Keratinocyte (primary cell): ENCODE results near the gene UNKL. TPM values are rescaled to one million over a fixed set of nuclear protein-coding genes. Genes with fewer than 3 reads are reported as not detected.

Source experiments
- DNase-seq: peaks from one replicate; pipeline ENCODE4 v3.0.0-alpha.2; 2011; ENCODE audit warnings: low read depth, missing footprints, low spot score
- FAIRE-seq: peaks from 2 replicates; lab custom pipeline; 2011; peaks lifted over from hg19 to GRCh38; lab: Jason Lieb, UNC
- H2AFZ ChIP-seq: 2 replicates; pipeline ENCODE4 v1.6.0; 2012; ENCODE audit warnings: low read length, control low read depth, inconsistent platforms; ENCODE audit not compliant: control insufficient read depth
- H3K27ac ChIP-seq: 2 replicates; pipeline ENCODE4 v1.5.1; 2011; ENCODE audit warnings: low read length; ENCODE audit not compliant: control insufficient read depth, insufficient read depth
- H3K27me3 ChIP-seq: 3 replicates; pipeline ENCODE4 v1.6.0; 2011; ENCODE audit warnings: low read length; ENCODE audit not compliant: control insufficient read depth, insufficient read depth; ENCODE audit errors: extremely low read depth
- H3K36me3 ChIP-seq, 2 experiments: 2 replicates in 1 of 2; 3 replicates in 1 of 2; pipeline ENCODE4 v1.5.1; 2011; ENCODE audit warnings: low read length in 2 of 2, mild to moderate bottlenecking in 1 of 2; ENCODE audit not compliant: control insufficient read depth in 2 of 2, insufficient read depth in 2 of 2; ENCODE audit errors: extremely low read depth in 1 of 2
- H3K4me1 ChIP-seq: 3 replicates; pipeline ENCODE4 v1.5.1; 2011; ENCODE audit warnings: low read length; ENCODE audit not compliant: control insufficient read depth, insufficient read depth; ENCODE audit errors: extremely low read depth
- H3K4me2 ChIP-seq: 3 replicates; pipeline ENCODE4 v1.6.0; 2011; ENCODE audit warnings: low read depth, low read length; ENCODE audit not compliant: control insufficient read depth, insufficient read depth; ENCODE audit errors: extremely low read depth
- H3K4me3 ChIP-seq, 3 experiments: fragments of 200-600 bp in 1 of 3; sonication (generic) in 1 of 3; 2 replicates in 2 of 3; 3 replicates in 1 of 3; pipeline ENCODE4 v1.5.1; 2011 to 2016; ENCODE audit warnings: low read length in 3 of 3, mild to moderate bottlenecking in 3 of 3, control low read depth in 2 of 3, inconsistent platforms in 1 of 3, low read depth in 1 of 3, mixed read lengths in 1 of 3, mixed run types in 1 of 3, moderate library complexity in 1 of 3; ENCODE audit not compliant: control insufficient read depth in 2 of 3, insufficient read depth in 2 of 3; ENCODE audit errors: extremely low read depth in 1 of 3
- H3K79me2 ChIP-seq: 2 replicates; pipeline ENCODE4 v1.6.0; 2012; ENCODE audit warnings: low read length; ENCODE audit not compliant: control insufficient read depth, insufficient read depth
- H3K9ac ChIP-seq: 3 replicates; pipeline ENCODE4 v1.6.0; 2011; ENCODE audit warnings: low read length; ENCODE audit not compliant: control insufficient read depth, insufficient read depth; ENCODE audit errors: extremely low read depth
- H3K9me1 ChIP-seq: 3 replicates; pipeline ENCODE4 v1.6.0; 2011; ENCODE audit warnings: low read length; ENCODE audit not compliant: control insufficient read depth, insufficient read depth; ENCODE audit errors: extremely low read depth
- H3K9me3 ChIP-seq: 2 replicates; pipeline ENCODE4 v1.5.1; 2012; ENCODE audit warnings: low read depth, low read length; ENCODE audit not compliant: control insufficient read depth
- H4K20me1 ChIP-seq: 3 replicates; pipeline ENCODE4 v1.6.0; 2011; ENCODE audit warnings: low read length; ENCODE audit not compliant: control insufficient read depth, insufficient read depth; ENCODE audit errors: extremely low read depth
- CTCF ChIP-seq, 3 experiments: IDR thresholded peaks in 1 of 3; conservative IDR thresholded peaks in 1 of 3; optimal IDR thresholded peaks in 1 of 3; 2 replicates in 2 of 3; 3 replicates in 1 of 3; pipeline versions ENCODE3 to v1.5.1; 2011; ENCODE audit warnings: low read length in 3 of 3, mild to moderate bottlenecking in 3 of 3, moderate library complexity in 2 of 3, control low read depth in 1 of 3, inconsistent platforms in 1 of 3; ENCODE audit not compliant: insufficient read depth in 2 of 3; ENCODE audit errors: extremely low read depth in 1 of 3
- EZH2 ChIP-seq: IDR thresholded peaks from one replicate; pipeline ENCODE4 v1.6.1; 2012; ENCODE audit warnings: inconsistent platforms, mild to moderate bottlenecking, low read length, moderate library complexity
- dilution Hi-C: fragments of 300-500 bp; cut with MboI; formaldehyde crosslinking; loops from one replicate; pipeline ENCODE4 v1.7.0; 2020; ENCODE audit warnings: low sequenced_read_pairs; ENCODE audit not compliant: extremely low pct_ligation_motif_present
- polyA plus RNA-seq, 5 experiments: library from polyadenylated mRNA; depleted of rRNA in 3 of 5; stranded (reverse) in 3 of 5; stranded (forward) in 1 of 5; unstranded in 1 of 5; fragments of >200 nt; gene quantifications; 1 replicate in 1 of 5; 2 replicates in 3 of 5; 3 replicates in 1 of 5; pipeline versions ENCODE4 v1.2.1 to v1.2.3, GENCODE V29; 2011 to 2012; ENCODE audit warnings: missing spikeins in 2 of 5, low read depth in 1 of 5, low replicate concordance in 1 of 5

The UNKL gene
- polyA plus RNA-seq, 1 donor (not counting 4 experiments of a cell fraction or from before 2014, with no cell fraction given), result 2.3 TPM

GRCh38 chr16:1446296-1447080, 32.0 kb upstream of the UNKL start:
- dilution Hi-C loops, result no loop called here
- DNase-seq (no peak), FAIRE-seq (no peak)
- Histone ChIP-seq H2AFZ (no peak overlapping the region), H3K4me3 (no peak overlapping the region), H3K9me3 (no peaks in the 10 kb centered on the region), H3K9ac (no peak overlapping the region), H3K27me3 (no peaks in the 10 kb centered on the region), H3K36me3 (peaks cover 0 to 18% of the 10 kb centered on the region in 2 experiments), H3K79me2 (no peaks in the 10 kb centered on the region), H3K4me1 (no peaks in the 10 kb centered on the region), H3K9me1 (no peaks in the 10 kb centered on the region), H3K27ac (no peak overlapping the region), H3K4me2 (no peak overlapping the region), H4K20me1 (no peaks in the 10 kb centered on the region)
- TF ChIP-seq EZH2 (no peak), CTCF (optimal IDR thresholded peaks at IDR 0.05 in 1 of 3, IDR thresholded peaks at IDR 0.05 in 1 of 3, conservative IDR thresholded peaks at IDR 0.05 in 1 of 3; ENCODE audit: extremely low read depth in 1 of 3, insufficient read depth in 2 of 3, low read length in 3 of 3) (no peak)

GRCh38 chr16:1445518-1446203, 31.2 kb upstream of the UNKL start:
- dilution Hi-C loops, result no loop called here
- H3K27ac ChIP-seq, result no peak overlapping the region
- FAIRE-seq, result no peak
- no peaks in the 10 kb centered on the region for H3K9me3 ChIP-seq
- no peak for DNase-seq
- H3K4me2 ChIP-seq, result no peak overlapping the region
- no peaks in the 10 kb centered on the region for H3K4me1 ChIP-seq
- H2AFZ ChIP-seq, result no peak overlapping the region
- H3K4me3 ChIP-seq, result no peak overlapping the region
- H3K27me3 ChIP-seq, result no peaks in the 10 kb centered on the region
- H3K79me2 ChIP-seq, result no peaks in the 10 kb centered on the region
- H4K20me1 ChIP-seq, result no peaks in the 10 kb centered on the region
- H3K36me3 ChIP-seq, result peaks cover 0 to 12% of the 10 kb centered on the region in 2 experiments
- TF ChIP-seq CTCF (optimal IDR thresholded peaks at IDR 0.05 in 1 of 3, IDR thresholded peaks at IDR 0.05 in 1 of 3, conservative IDR thresholded peaks at IDR 0.05 in 1 of 3; ENCODE audit: extremely low read depth in 1 of 3, insufficient read depth in 2 of 3, low read length in 3 of 3), result no peak
- no peak for TF ChIP-seq EZH2
- H3K9me1 ChIP-seq, result no peaks in the 10 kb centered on the region
- no peak overlapping the region for H3K9ac ChIP-seq
